ENCODE measurements around the gene PRICKLE2. TPM values are rescaled to one million over a fixed set of nuclear protein-coding genes. Genes with fewer than 3 reads are reported as not detected.
A peak's percentile ranks its signal among the peaks of the same experiment; 100 is the strongest.

Gene PRICKLE2
- total RNA-seq, 1 experiment from 2014 or later: 4.2 TPM

- BruUV-seq (replicated peaks): no TSS peak
- no peak overlapping the region for H3K27ac Mint-ChIP-seq (ENCODE audit: unreplicated experiment)
- TF ChIP-seq CTCF (IDR thresholded peaks at IDR 0.05; ENCODE audit: insufficient read depth in 1 of 2, low read depth in 1 of 2, low read length in 1 of 2, severe bottlenecking in 1 of 2, unreplicated experiment in 1 of 2): no peak
- no peaks in the 10 kb centered on the region for H3K36me3 ChIP-seq (ENCODE audit: control insufficient read depth, insufficient read depth, low read length)
- H3K4me1 Mint-ChIP-seq (ENCODE audit: low read depth, unreplicated experiment): peaks cover 13% of the 10 kb centered on the region
- intact Hi-C loops (cut with micrococcal nuclease; ENCODE audit: unreplicated experiment): loop anchor here (1.0 kb wide), 1 partner anchor 82 kb away; no protein-coding TSS in a partner anchor
- no peaks in the 10 kb centered on the region for H3K9me3 Mint-ChIP-seq (ENCODE audit: unreplicated experiment)
- no peak overlapping the region for H3K4me3 ChIP-seq (ENCODE audit: low read depth, low read length)
- DNase-seq: no peak
- no peak overlapping the region for H3K4me3 Mint-ChIP-seq (ENCODE audit: unreplicated experiment)
- H3K27me3 Mint-ChIP-seq (ENCODE audit: insufficient read depth, unreplicated experiment): no peaks in the 10 kb centered on the region
- H3K4me1 ChIP-seq: peaks cover 16% of the 10 kb centered on the region
- H3K9me3 ChIP-seq: peaks cover 7% of the 10 kb centered on the region; the same call in 1 of the 2 replicates
- no peaks in the 10 kb centered on the region for H3K27me3 ChIP-seq (replicated peaks; ENCODE audit: control insufficient read depth, insufficient read depth, low read length)
- peaks cover 4% of the 10 kb centered on the region for H3K36me3 Mint-ChIP-seq (ENCODE audit: insufficient read depth, unreplicated experiment)
- ChIA-PET CTCF (no interaction called here), POLR2A (no interaction called here)
Observed at GRCh38 chr3:64111872-64112271, 113.4 kb downstream of the PRICKLE2 start.

GRCh38 chr3:64111083-64111482, 114.2 kb downstream of the PRICKLE2 start:
- Mint-ChIP-seq H3K36me3 (ENCODE audit: insufficient read depth, unreplicated experiment) (peaks cover 4% of the 10 kb centered on the region), H3K9me3 (ENCODE audit: unreplicated experiment) (no peaks in the 10 kb centered on the region), H3K27ac (ENCODE audit: unreplicated experiment) (no peak overlapping the region), H3K4me3 (ENCODE audit: unreplicated experiment) (no peak overlapping the region), H3K27me3 (ENCODE audit: insufficient read depth, unreplicated experiment) (no peaks in the 10 kb centered on the region), H3K4me1 (ENCODE audit: low read depth, unreplicated experiment) (peaks cover 13% of the 10 kb centered on the region)
- Histone ChIP-seq H3K9me3 (peaks cover 7% of the 10 kb centered on the region; the same call in 1 of the 2 replicates), H3K36me3 (ENCODE audit: control insufficient read depth, insufficient read depth, low read length) (no peaks in the 10 kb centered on the region), H3K27me3 (replicated peaks; ENCODE audit: control insufficient read depth, insufficient read depth, low read length) (no peaks in the 10 kb centered on the region), H3K4me1 (peaks cover 16% of the 10 kb centered on the region), H3K4me3 (ENCODE audit: low read depth, low read length) (no peak overlapping the region)
- intact Hi-C loops (cut with micrococcal nuclease; ENCODE audit: unreplicated experiment): no loop called here
- no TSS peak for BruUV-seq (replicated peaks)
- ChIA-PET CTCF (no interaction called here), POLR2A (no interaction called here)
- no peak for TF ChIP-seq CTCF (IDR thresholded peaks at IDR 0.05; ENCODE audit: insufficient read depth in 1 of 2, low read depth in 1 of 2, low read length in 1 of 2, severe bottlenecking in 1 of 2, unreplicated experiment in 1 of 2)
- no peak for DNase-seq

- no peak overlapping the region for H3K4me3 ChIP-seq (ENCODE audit: low read depth, low read length)
- Mint-ChIP-seq H3K27ac (ENCODE audit: unreplicated experiment) (peak overlapping the region; percentile 27), H3K27me3 (ENCODE audit: insufficient read depth, unreplicated experiment) (no peaks in the 10 kb centered on the region), H3K4me1 (ENCODE audit: low read depth, unreplicated experiment) (peaks cover 15% of the 10 kb centered on the region), H3K9me3 (ENCODE audit: unreplicated experiment) (no peaks in the 10 kb centered on the region), H3K36me3 (ENCODE audit: insufficient read depth, unreplicated experiment) (peaks cover 4% of the 10 kb centered on the region), H3K4me3 (ENCODE audit: unreplicated experiment) (no peak overlapping the region)
- peaks cover 18% of the 10 kb centered on the region for H3K4me1 ChIP-seq
- ChIA-PET POLR2A (no interaction called here), CTCF (no interaction called here)
- no peaks in the 10 kb centered on the region for H3K36me3 ChIP-seq (ENCODE audit: control insufficient read depth, insufficient read depth, low read length)
- TF ChIP-seq CTCF (IDR thresholded peaks at IDR 0.05; ENCODE audit: insufficient read depth in 1 of 2, low read depth in 1 of 2, low read length in 1 of 2, severe bottlenecking in 1 of 2, unreplicated experiment in 1 of 2): no peak
- H3K9me3 ChIP-seq: peaks cover 7% of the 10 kb centered on the region; the same call in 1 of the 2 replicates
- H3K27me3 ChIP-seq (replicated peaks; ENCODE audit: control insufficient read depth, insufficient read depth, low read length): no peaks in the 10 kb centered on the region
- DNase-seq: no peak
- no TSS peak for BruUV-seq (replicated peaks)
- intact Hi-C loops (cut with micrococcal nuclease; ENCODE audit: unreplicated experiment): no loop called here
Observed at GRCh38 chr3:64110071-64110470, 115.2 kb downstream of the PRICKLE2 start.
